Measurements from ENCODE around the gene MET. TPM values are rescaled to one million over a fixed set of nuclear protein-coding genes. Genes with fewer than 3 reads are reported as not detected.

The MET gene
- total RNA-seq, 1 experiment from 2014 or later = 242 TPM

GRCh38 chr7:116806046-116806944 is 134.3 kb downstream of the MET start:
- H3K9me3 Mint-ChIP-seq (ENCODE audit: low read depth, unreplicated experiment) = no peaks in the 10 kb centered on the region
- peak overlapping the region; percentile 84 for H3K27ac Mint-ChIP-seq (ENCODE audit: unreplicated experiment)
- no peak for TF ChIP-seq CTCF (IDR thresholded peaks at IDR 0.05; ENCODE audit: unreplicated experiment)
- no peak overlapping the region for H3K4me3 Mint-ChIP-seq (ENCODE audit: low read depth, unreplicated experiment)
- peaks cover 73% of the 10 kb centered on the region for H3K4me1 Mint-ChIP-seq (ENCODE audit: low read depth, unreplicated experiment)
- BruUV-seq (replicated peaks) = no TSS peak
- peaks cover 17% of the 10 kb centered on the region for H3K36me3 Mint-ChIP-seq (ENCODE audit: insufficient read depth, unreplicated experiment)
- H3K27me3 Mint-ChIP-seq (ENCODE audit: unreplicated experiment) = no peaks in the 10 kb centered on the region
- CTCF ChIA-PET = interaction anchor here (1.0 kb wide), 1 partner anchor 135 kb away, joined by 6 read pairs; the partner anchor contains the start of gene MET
- intact Hi-C loops (cut with micrococcal nuclease; ENCODE audit: unreplicated experiment) = loop anchor here (5.0 to 10.0 kb wide), 2 partner anchors 194 to 281 kb away; partner anchors contain the start of gene CAV1
- no peak for DNase-seq

- Mint-ChIP-seq H3K9me3 (ENCODE audit: low read depth, unreplicated experiment) (no peaks in the 10 kb centered on the region), H3K27me3 (ENCODE audit: unreplicated experiment) (no peaks in the 10 kb centered on the region), H3K4me3 (ENCODE audit: low read depth, unreplicated experiment) (no peak overlapping the region), H3K4me1 (ENCODE audit: low read depth, unreplicated experiment) (peaks cover 79% of the 10 kb centered on the region), H3K27ac (ENCODE audit: unreplicated experiment) (no peak overlapping the region), H3K36me3 (ENCODE audit: insufficient read depth, unreplicated experiment) (peaks cover 17% of the 10 kb centered on the region)
- TF ChIP-seq CTCF (IDR thresholded peaks at IDR 0.05; ENCODE audit: unreplicated experiment) = no peak
- no TSS peak for BruUV-seq (replicated peaks)
- CTCF ChIA-PET = no interaction called here
- no peak for DNase-seq
- intact Hi-C loops (cut with micrococcal nuclease; ENCODE audit: unreplicated experiment) = loop anchor here (5.0 to 10.0 kb wide), 2 partner anchors 195 to 282 kb away; partner anchors contain the start of gene CAV1
These were observed 135.1 kb downstream of the MET start for GRCh38 chr7:116807011-116807560.

- Mint-ChIP-seq H3K4me1 (ENCODE audit: low read depth, unreplicated experiment) (peaks cover 64% of the 10 kb centered on the region), H3K27ac (ENCODE audit: unreplicated experiment) (peak overlapping the region; percentile 64), H3K27me3 (ENCODE audit: unreplicated experiment) (no peaks in the 10 kb centered on the region), H3K36me3 (ENCODE audit: insufficient read depth, unreplicated experiment) (peaks cover 7% of the 10 kb centered on the region), H3K9me3 (ENCODE audit: low read depth, unreplicated experiment) (no peaks in the 10 kb centered on the region), H3K4me3 (ENCODE audit: low read depth, unreplicated experiment) (peak overlapping the region; percentile 36)
- CTCF ChIA-PET = interaction anchor here (0.7 to 1.0 kb wide), 2 partner anchors 139 to 221 kb away, joined by 3 to 5 read pairs; no protein-coding TSS in a partner anchor
- peak; percentile 57 for DNase-seq
- TF ChIP-seq CTCF (IDR thresholded peaks at IDR 0.05; ENCODE audit: unreplicated experiment) = peak; percentile 30
- intact Hi-C loops (cut with micrococcal nuclease; ENCODE audit: unreplicated experiment) = loop anchor here (1.0 to 10.0 kb wide), 6 partner anchors 138 to 637 kb away; partner anchors contain the start of gene CAV1
- no TSS peak for BruUV-seq (replicated peaks)
These were observed 137.8 kb downstream of the MET start for GRCh38 chr7:116809636-116810266.

All from Calu3 (cell line).